DMS 273 (cell line): ENCODE data around the gene KIFC3.
"Not testable (repeated sequence)": the region's sequence is repeated elsewhere in the genome, so short reads cannot be mapped to it uniquely, and the experiment has no call there.

Experiments
- DNase-seq: peaks from one replicate; lab custom pipeline; 2025; ENCODE audit not compliant: unreplicated experiment; lab: John Stamatoyannopoulos, UW

The KIFC3 gene

GRCh38 chr16:57802341-57803133 lies at the start of gene KIFC3:
Gene KIFC3, minus strand, starts transcription at chr16:57802491. Its CDS starts 4,248 bp downstream, at chr16:57798243.
- peak; percentile 88 for DNase-seq

GRCh38 chr16:57848181-57848580 lies 45.9 kb upstream of the KIFC3 start:
- no peak for DNase-seq

- DNase-seq = not testable (repeated sequence)
Observed at GRCh38 chr16:57846931-57847330, 44.6 kb upstream of the KIFC3 start.

GRCh38 chr16:57846078-57846697 lies 43.9 kb upstream of the KIFC3 start:
- peak; percentile 24 for DNase-seq

- DNase-seq = no peak
Observed at GRCh38 chr16:57845115-57845514, 42.8 kb upstream of the KIFC3 start.

- DNase-seq = no peak
Observed at GRCh38 chr16:57844416-57845030, 42.2 kb upstream of the KIFC3 start.

- DNase-seq = no peak
Observed at GRCh38 chr16:57843400-57843799, 41.1 kb upstream of the KIFC3 start.

GRCh38 chr16:57842601-57843000 lies 40.3 kb upstream of the KIFC3 start:
- no peak for DNase-seq

GRCh38 chr16:57840833-57841232 lies 38.5 kb upstream of the KIFC3 start:
- no peak for DNase-seq

GRCh38 chr16:57838161-57838560 lies 35.9 kb upstream of the KIFC3 start:
- no peak for DNase-seq

GRCh38 chr16:57837305-57838125 lies 35.2 kb upstream of the KIFC3 start:
- no peak for DNase-seq

- not testable (repeated sequence) for DNase-seq
Observed at GRCh38 chr16:57835439-57835838, 33.1 kb upstream of the KIFC3 start.

GRCh38 chr16:57834936-57835335 lies 32.6 kb upstream of the KIFC3 start:
- DNase-seq = no peak

- no peak for DNase-seq
Observed at GRCh38 chr16:57830890-57831484, 28.7 kb upstream of the KIFC3 start.

- DNase-seq = no peak
Observed at GRCh38 chr16:57829969-57830360, 27.7 kb upstream of the KIFC3 start.

GRCh38 chr16:57828272-57829161 lies 26.2 kb upstream of the KIFC3 start:
- DNase-seq = peak; percentile 23

GRCh38 chr16:57826706-57827625 lies 24.7 kb upstream of the KIFC3 start:
- DNase-seq = no peak

GRCh38 chr16:57826052-57826451 lies 23.8 kb upstream of the KIFC3 start:
- DNase-seq = no peak
